Neural cell (in vitro differentiated cells): Measurements from ENCODE around the gene PAX8. TPM values are rescaled to one million over a fixed set of nuclear protein-coding genes. Genes with fewer than 3 reads are reported as not detected.

ENCODE experiments used
- H2AFZ ChIP-seq: fragments of 200-600, 300-800 bp; sonication (generic), shearing (Covaris generic); 2 replicates; pipeline ENCODE4 v1.6.0; 2014; ENCODE audit warnings: low read depth, mild to moderate bottlenecking, antibody characterized with exemption, low read length, moderate library complexity
- H3F3A ChIP-seq: fragments of 200-600 bp; shearing (Covaris generic); 2 replicates; pipeline ENCODE4 v1.6.1; 2016; ENCODE audit warnings: mild to moderate bottlenecking, moderate library complexity, mixed read lengths, antibody characterized with exemption, low read length; ENCODE audit not compliant: insufficient read depth, poor library complexity, severe bottlenecking
- H3K27ac ChIP-seq: fragments of 200-600, 300-800 bp; sonication (generic), shearing (Covaris generic); 2 replicates; pipeline ENCODE4 v1.5.1; 2014; ENCODE audit warnings: mild to moderate bottlenecking, low read length, moderate library complexity
- H3K27me3 ChIP-seq: fragments of 300-800, 200-600 bp; sonication (generic), shearing (Covaris generic); 2 replicates; pipeline ENCODE4 v1.6.0; 2014; ENCODE audit warnings: mild to moderate bottlenecking, low read depth, low read length, moderate library complexity; ENCODE audit not compliant: insufficient read depth
- H3K36me3 ChIP-seq: fragments of 300-800, 200-600 bp; sonication (generic), shearing (Covaris generic); 2 replicates; pipeline ENCODE4 v1.5.1; 2014; ENCODE audit warnings: mild to moderate bottlenecking, antibody characterized with exemption, low read length, moderate library complexity; ENCODE audit not compliant: insufficient read depth
- H3K4me2 ChIP-seq: fragments of 300-800, 200-600 bp; sonication (generic), shearing (Covaris generic); 2 replicates; pipeline ENCODE4 v1.6.0; 2014; ENCODE audit warnings: mild to moderate bottlenecking, low read length
- H3K4me3 ChIP-seq: fragments of 300-800, 200-600 bp; sonication (generic), shearing (Covaris generic); 2 replicates; pipeline ENCODE4 v1.5.1; 2014; ENCODE audit warnings: mild to moderate bottlenecking, low read length, moderate library complexity
- H3K79me2 ChIP-seq: fragments of 200-600 bp; shearing (Covaris generic); replicated peaks from 2 replicates; pipeline ENCODE4 v1.6.0; 2014; ENCODE audit warnings: mild to moderate bottlenecking, low read length, moderate library complexity; ENCODE audit not compliant: insufficient read depth
- H3K9ac ChIP-seq: fragments of 300-800, 200-600 bp; sonication (generic), shearing (Covaris generic); 2 replicates; pipeline ENCODE4 v1.6.1; 2016; ENCODE audit warnings: mild to moderate bottlenecking, low read length, mixed read lengths
- H3K9me2 ChIP-seq: fragments of 200-600 bp; shearing (Covaris generic); 2 replicates; pipeline ENCODE4 v1.6.1; 2016; ENCODE audit warnings: mild to moderate bottlenecking, low read length, mixed read lengths; ENCODE audit not compliant: insufficient read depth
- H3K9me3 ChIP-seq: fragments of 200-600, 300-800 bp; sonication (generic), shearing (Covaris generic); 2 replicates; pipeline ENCODE4 v1.6.1; 2016; ENCODE audit warnings: mild to moderate bottlenecking, mixed run types, low read length, moderate library complexity, mixed read lengths
- H4K20me1 ChIP-seq: fragments of 200-600 bp; shearing (Covaris generic); 2 replicates; pipeline ENCODE4 v1.6.1; 2016; ENCODE audit warnings: mild to moderate bottlenecking, mixed run types; ENCODE audit not compliant: insufficient read depth
- EP300 ChIP-seq: fragments of 450-650 bp; conservative IDR thresholded peaks from 2 replicates; pipeline ENCODE4 v1.6.1; 2014; ENCODE audit warnings: antibody characterized with exemption, mild to moderate bottlenecking, moderate library complexity; ENCODE audit not compliant: poor library complexity, severe bottlenecking
- EZH2 ChIP-seq: fragments of 200-600, 300-800 bp; shearing (Covaris generic), sonication (generic); IDR thresholded peaks from 2 replicates; pipeline ENCODE4 v1.6.1; 2014; ENCODE audit warnings: antibody characterized with exemption, low read length, borderline replicate concordance, mild to moderate bottlenecking; ENCODE audit not compliant: insufficient read depth, poor library complexity, severe bottlenecking
- MXI1 ChIP-seq: fragments of 450-650 bp; conservative IDR thresholded peaks from 2 replicates; pipeline ENCODE4 v1.6.1; 2014; ENCODE audit warnings: antibody characterized with exemption, mild to moderate bottlenecking; ENCODE audit not compliant: poor library complexity, severe bottlenecking
- POLR2AphosphoS5 ChIP-seq: IDR thresholded peaks from 2 replicates; pipeline ENCODE4 v1.6.1; 2012
- RAD21 ChIP-seq: fragments of 450-650 bp; conservative IDR thresholded peaks from 2 replicates; pipeline ENCODE4 v1.6.1; 2014; ENCODE audit warnings: antibody characterized with exemption, mild to moderate bottlenecking, moderate library complexity
- SMC3 ChIP-seq: fragments of 450-650 bp; conservative IDR thresholded peaks from 2 replicates; pipeline ENCODE4 v1.6.1; 2014; ENCODE audit warnings: antibody characterized with exemption, mild to moderate bottlenecking, moderate library complexity; ENCODE audit not compliant: poor library complexity
- TAF1 ChIP-seq: IDR thresholded peaks from 2 replicates; pipeline ENCODE4 v1.6.1; 2012; ENCODE audit warnings: low read depth
- polyA plus RNA-seq: library from polyadenylated mRNA; depleted of rRNA; stranded (reverse); fragments of >200 nt; gene quantifications from 2 replicates; pipeline ENCODE4 v1.2.3, GENCODE V29; 2014
- TF ChIP-seq, protein P1 (sequence below): IDR thresholded peaks from 2 replicates; pipeline ENCODE4 v1.6.1; 2012; ENCODE audit warnings: borderline replicate concordance
- TF ChIP-seq, protein P2 (sequence below): fragments of 450-650 bp; IDR thresholded peaks from 2 replicates; pipeline ENCODE4 v1.5.1; 2014; ENCODE audit warnings: antibody characterized with exemption, mild to moderate bottlenecking, moderate library complexity; ENCODE audit not compliant: poor library complexity, severe bottlenecking

PAX8 gene
- polyA plus RNA-seq, 1 donor from 2014 or later, result not detected

DNA sequence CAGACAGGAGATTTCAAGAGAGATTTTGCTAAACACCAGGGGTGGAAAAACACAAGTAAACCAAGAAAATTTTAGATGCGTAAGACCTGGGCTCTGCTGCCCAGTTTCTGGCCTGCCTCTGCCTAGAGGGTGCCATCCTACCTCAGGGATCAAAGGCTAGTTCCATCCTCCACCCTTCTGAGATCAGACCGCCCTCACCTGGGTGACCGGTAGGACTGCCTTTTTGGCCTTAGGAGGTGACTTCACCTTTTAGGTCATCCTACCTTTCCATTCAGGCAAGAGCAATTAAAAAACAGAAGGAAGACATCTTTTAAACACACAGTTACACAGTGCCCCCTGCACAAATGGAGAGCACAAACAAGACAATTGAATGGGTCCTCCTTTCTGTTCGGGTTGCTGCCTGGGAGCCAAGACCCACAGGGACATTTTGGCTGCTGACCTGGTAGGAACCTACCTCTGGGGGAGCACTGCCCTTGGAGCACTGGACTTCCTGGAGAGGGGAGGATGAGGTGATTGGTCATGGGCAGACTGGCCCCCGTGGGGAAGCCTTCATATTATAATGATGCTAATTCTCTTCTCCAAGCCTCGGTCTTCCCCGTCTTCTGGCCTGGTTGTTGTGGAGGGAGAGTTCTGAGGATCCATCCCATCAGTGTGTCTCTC is 101.9 kb downstream of the PAX8 start:
- Histone ChIP-seq H4K20me1 (no peaks in the 10 kb centered on the region), H2AFZ (no peak overlapping the region), H3K9me3 (no peaks in the 10 kb centered on the region), H3K79me2 (no peaks in the 10 kb centered on the region), H3K4me3 (no peak overlapping the region), H3K4me2 (no peak overlapping the region), H3F3A (no peaks in the 10 kb centered on the region), H3K9ac (no peak overlapping the region), H3K36me3 (no peaks in the 10 kb centered on the region), H3K27me3 (no peaks in the 10 kb centered on the region), H3K9me2 (no peaks in the 10 kb centered on the region), H3K27ac (no peak overlapping the region)
- no peak for TF ChIP-seq MXI1

GRCh38 chr2:113175736-113176695 is 102.7 kb downstream of the PAX8 start:
- Histone ChIP-seq H3K4me2 (no peak overlapping the region), H3K4me3 (no peak overlapping the region), H4K20me1 (no peaks in the 10 kb centered on the region), H3K36me3 (no peaks in the 10 kb centered on the region), H3K9ac (no peak overlapping the region), H3K79me2 (no peaks in the 10 kb centered on the region), H3K9me2 (no peaks in the 10 kb centered on the region), H3K27ac (no peak overlapping the region), H3F3A (no peaks in the 10 kb centered on the region), H3K9me3 (no peaks in the 10 kb centered on the region), H3K27me3 (no peaks in the 10 kb centered on the region), H2AFZ (no peak overlapping the region)
- TF ChIP-seq POLR2AphosphoS5 (no peak), EP300 (no peak), RAD21 (no peak), SMC3 (no peak), TAF1 (no peak), EZH2 (no peak), MXI1 (no peak)
- TF ChIP-seq, protein P1, sequence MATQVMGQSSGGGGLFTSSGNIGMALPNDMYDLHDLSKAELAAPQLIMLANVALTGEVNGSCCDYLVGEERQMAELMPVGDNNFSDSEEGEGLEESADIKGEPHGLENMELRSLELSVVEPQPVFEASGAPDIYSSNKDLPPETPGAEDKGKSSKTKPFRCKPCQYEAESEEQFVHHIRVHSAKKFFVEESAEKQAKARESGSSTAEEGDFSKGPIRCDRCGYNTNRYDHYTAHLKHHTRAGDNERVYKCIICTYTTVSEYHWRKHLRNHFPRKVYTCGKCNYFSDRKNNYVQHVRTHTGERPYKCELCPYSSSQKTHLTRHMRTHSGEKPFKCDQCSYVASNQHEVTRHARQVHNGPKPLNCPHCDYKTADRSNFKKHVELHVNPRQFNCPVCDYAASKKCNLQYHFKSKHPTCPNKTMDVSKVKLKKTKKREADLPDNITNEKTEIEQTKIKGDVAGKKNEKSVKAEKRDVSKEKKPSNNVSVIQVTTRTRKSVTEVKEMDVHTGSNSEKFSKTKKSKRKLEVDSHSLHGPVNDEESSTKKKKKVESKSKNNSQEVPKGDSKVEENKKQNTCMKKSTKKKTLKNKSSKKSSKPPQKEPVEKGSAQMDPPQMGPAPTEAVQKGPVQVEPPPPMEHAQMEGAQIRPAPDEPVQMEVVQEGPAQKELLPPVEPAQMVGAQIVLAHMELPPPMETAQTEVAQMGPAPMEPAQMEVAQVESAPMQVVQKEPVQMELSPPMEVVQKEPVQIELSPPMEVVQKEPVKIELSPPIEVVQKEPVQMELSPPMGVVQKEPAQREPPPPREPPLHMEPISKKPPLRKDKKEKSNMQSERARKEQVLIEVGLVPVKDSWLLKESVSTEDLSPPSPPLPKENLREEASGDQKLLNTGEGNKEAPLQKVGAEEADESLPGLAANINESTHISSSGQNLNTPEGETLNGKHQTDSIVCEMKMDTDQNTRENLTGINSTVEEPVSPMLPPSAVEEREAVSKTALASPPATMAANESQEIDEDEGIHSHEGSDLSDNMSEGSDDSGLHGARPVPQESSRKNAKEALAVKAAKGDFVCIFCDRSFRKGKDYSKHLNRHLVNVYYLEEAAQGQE, result no peak
- TF ChIP-seq, protein P2, sequence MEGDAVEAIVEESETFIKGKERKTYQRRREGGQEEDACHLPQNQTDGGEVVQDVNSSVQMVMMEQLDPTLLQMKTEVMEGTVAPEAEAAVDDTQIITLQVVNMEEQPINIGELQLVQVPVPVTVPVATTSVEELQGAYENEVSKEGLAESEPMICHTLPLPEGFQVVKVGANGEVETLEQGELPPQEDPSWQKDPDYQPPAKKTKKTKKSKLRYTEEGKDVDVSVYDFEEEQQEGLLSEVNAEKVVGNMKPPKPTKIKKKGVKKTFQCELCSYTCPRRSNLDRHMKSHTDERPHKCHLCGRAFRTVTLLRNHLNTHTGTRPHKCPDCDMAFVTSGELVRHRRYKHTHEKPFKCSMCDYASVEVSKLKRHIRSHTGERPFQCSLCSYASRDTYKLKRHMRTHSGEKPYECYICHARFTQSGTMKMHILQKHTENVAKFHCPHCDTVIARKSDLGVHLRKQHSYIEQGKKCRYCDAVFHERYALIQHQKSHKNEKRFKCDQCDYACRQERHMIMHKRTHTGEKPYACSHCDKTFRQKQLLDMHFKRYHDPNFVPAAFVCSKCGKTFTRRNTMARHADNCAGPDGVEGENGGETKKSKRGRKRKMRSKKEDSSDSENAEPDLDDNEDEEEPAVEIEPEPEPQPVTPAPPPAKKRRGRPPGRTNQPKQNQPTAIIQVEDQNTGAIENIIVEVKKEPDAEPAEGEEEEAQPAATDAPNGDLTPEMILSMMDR, result no peak
